ENCODE data around the gene VAT1L. TPM values are rescaled to one million over a fixed set of nuclear protein-coding genes. Genes with fewer than 3 reads are reported as not detected.

The VAT1L gene
- total RNA-seq, 1 experiment from 2014 or later = 33.8 TPM

- Histone ChIP-seq H3K23me2 (ENCODE audit: insufficient read length, low read depth, low read length, poor library complexity, severe bottlenecking) (no peaks in the 10 kb centered on the region), H2AK5ac (ENCODE audit: insufficient read length, low read length) (no peak overlapping the region), H4K20me1 (ENCODE audit: control insufficient read depth, insufficient read depth, insufficient read length) (no peaks in the 10 kb centered on the region), H2BK120ac (ENCODE audit: low read depth, low read length, poor library complexity, severe bottlenecking) (no peak overlapping the region), H2BK20ac (ENCODE audit: low read depth, low read length, poor library complexity, severe bottlenecking) (no peak overlapping the region), H2BK15ac (ENCODE audit: low read depth, low read length) (no peak overlapping the region), H3K27me3 (ENCODE audit: insufficient read depth, low read length) (peaks cover 7% of the 10 kb centered on the region; the same call in 1 of the 2 replicates), H3K4ac (ENCODE audit: low read depth, low read length) (no peak overlapping the region), H3K9ac (ENCODE audit: extremely low read depth, insufficient read length, low read length) (no peak overlapping the region), H2AFZ (ENCODE audit: low read length) (no peak overlapping the region), H3K79me1 (ENCODE audit: insufficient read depth, low read depth, low read length, poor library complexity, severe bottlenecking) (no peaks in the 10 kb centered on the region), H3K4me1 (ENCODE audit: insufficient read depth, low read length) (peaks cover 28% of the 10 kb centered on the region), H2BK5ac (ENCODE audit: insufficient read length, low read length) (no peak overlapping the region), H3K14ac (ENCODE audit: insufficient read depth, low read length) (peak overlapping the region; percentile 24; the same call in 1 of the 2 replicates), H4K8ac (replicated peaks; ENCODE audit: insufficient read length, low read depth, low read length) (no peak overlapping the region), H3K27ac (ENCODE audit: insufficient read length, low read depth, low read length) (no peak overlapping the region), H2BK12ac (ENCODE audit: insufficient read length, low read depth, low read length) (peak overlapping the region; percentile 6), H3K56ac (ENCODE audit: insufficient read length, low read depth, low read length) (no peak overlapping the region), H3K79me2 (ENCODE audit: insufficient read depth, low read length) (no peaks in the 10 kb centered on the region), H4K5ac (ENCODE audit: insufficient read length, low read depth, low read length) (no peak overlapping the region), H3K4me2 (ENCODE audit: insufficient read depth, insufficient read length, low read length) (peak overlapping the region; percentile 11), H3T11ph (ENCODE audit: low read length) (no peak overlapping the region), H3K18ac (ENCODE audit: insufficient read length, low read depth, low read length) (peak overlapping the region; percentile 71), H3K9me3 (ENCODE audit: control insufficient read depth, low read depth, low read length) (no peaks in the 10 kb centered on the region), H4K91ac (ENCODE audit: insufficient read length, low read depth, low read length) (no peak overlapping the region), H3K23ac (ENCODE audit: insufficient read length, low read depth, low read length) (no peak overlapping the region)
- DNase-seq = peak; percentile 87
- no peak for TF ChIP-seq CTCF (conservative IDR thresholded peaks at IDR 0.05)
- WGBS (ENCODE audit: extremely low coverage, insufficient read length, low lambda C conversion rate) = no CpG with 5 or more reads among the region's 16 CpGs
- Mint-ChIP-seq H3K36me3 (ENCODE audit: insufficient read depth in 1 of 3, low read depth in 3 of 3) (peaks cover 27 to 30% (median 27%) of the 10 kb centered on the region in 3 experiments), H3K4me1 (peaks cover 56 to 65% of the 10 kb centered on the region in 2 experiments), H3K27me3 (ENCODE audit: low read depth) (peaks cover 60% of the 10 kb centered on the region), H3K9me3 (peaks cover 2 to 15% of the 10 kb centered on the region in 2 experiments; a peak in 4 of 5 replicates), H3K27ac (peak overlapping the region in 2 of 3 experiments; percentile 89 to 94; a peak in 5 of 7 replicates), H3K4me3 (peak overlapping the region; percentile 4 to 32; a peak in 4 of 5 replicates)
These were observed 175.1 kb downstream of the VAT1L start for GRCh38 chr16:77963185-77964044.

All from H9 (cell line).